Muscle of leg (tissue), 11 donors: Measurements from ENCODE around the gene OSBPL3. TPM values are rescaled to one million over a fixed set of nuclear protein-coding genes. Genes with fewer than 3 reads are reported as not detected.
A peak's percentile ranks its signal among the peaks of the same experiment; 100 is the strongest.
"Not testable (repeated sequence)": the region's sequence is repeated elsewhere in the genome, so short reads cannot be mapped to it uniquely, and the experiment has no call there.

Experiments
- DNase-seq: peaks from one replicate; pipeline ENCODE4 v3.0.0; 2013
- H3K27ac ChIP-seq: one replicate; pipeline ENCODE4 v1.5.1; 2013; ENCODE audit warnings: mild to moderate bottlenecking, low read length, control low read depth
- H3K27me3 ChIP-seq: one replicate; pipeline ENCODE4 v1.6.1; 2013; ENCODE audit warnings: low read length; ENCODE audit not compliant: control insufficient read depth, insufficient read depth
- H3K36me3 ChIP-seq: one replicate; pipeline ENCODE4 v1.6.1; 2013; ENCODE audit warnings: low read length; ENCODE audit not compliant: control insufficient read depth, insufficient read depth
- H3K4me1 ChIP-seq: one replicate; pipeline ENCODE4 v1.6.1; 2013; ENCODE audit warnings: low read length; ENCODE audit not compliant: control insufficient read depth, insufficient read depth
- H3K4me3 ChIP-seq: one replicate; pipeline ENCODE4 v1.5.1; 2013; ENCODE audit warnings: low read length, control low read depth
- H3K9me3 ChIP-seq: replicated peaks from 2 replicates; pipeline ENCODE4 v1.6.1; 2013; ENCODE audit warnings: low read depth, low read length; ENCODE audit not compliant: control insufficient read depth
- whole genome bisulfite sequencing: methylation state at CpG from one replicate; pipeline ENCODE4 v1.1.5; 2013; ENCODE audit warnings: missing lambda C conversion rate; ENCODE audit not compliant: insufficient coverage; 5-methylcytosine and 5-hydroxymethylcytosine counted together
- polyA plus RNA-seq, 8 donors: library from polyadenylated mRNA; unstranded; fragments of 120-200 nt; gene quantifications; one replicate each; pipeline versions ENCODE4 v1.2.1 to v1.2.3, GENCODE V29; 2013; ENCODE audit warnings: inconsistent platforms in 1 of 8, low replicate concordance in 1 of 8; ENCODE audit not compliant: insufficient read length in 8 of 8, insufficient read depth in 1 of 8
- total RNA-seq: library from RNA; stranded (reverse); fragments of 120-200 nt; gene quantifications from one replicate; pipeline ENCODE4 v1.2.4, GENCODE V29; 2013

Gene OSBPL3
- total and polyA plus RNA-seq, 9 donors = 2.4 to 5.1 (median 3.7) TPM

- H3K27ac ChIP-seq, H3K4me3 ChIP-seq, DNase-seq, H3K36me3 ChIP-seq, H3K9me3 ChIP-seq, H3K4me1 ChIP-seq, H3K27me3 ChIP-seq: not testable (repeated sequence)
- WGBS = 89% methylated on average over 21 of the region's 22 CpGs
Observed at GRCh38 chr7:24794751-24795406, 185.1 kb downstream of the OSBPL3 start.

GRCh38 chr7:24793982-24794648 is 185.9 kb downstream of the OSBPL3 start:
- no peaks in the 10 kb centered on the region for H3K36me3 ChIP-seq
- H3K4me3 ChIP-seq = no peak overlapping the region
- H3K4me1 ChIP-seq = no peaks in the 10 kb centered on the region
- H3K9me3 ChIP-seq = no peaks in the 10 kb centered on the region
- no peaks in the 10 kb centered on the region for H3K27me3 ChIP-seq
- WGBS = 75% methylated on average over 2 of the region's 9 CpGs
- H3K27ac ChIP-seq = no peak overlapping the region
- no peak for DNase-seq

GRCh38 chr7:24788961-24789576 is 190.9 kb downstream of the OSBPL3 start:
- Histone ChIP-seq H3K27ac (no peak overlapping the region), H3K4me1 (peaks cover 2% of the 10 kb centered on the region), H3K9me3 (no peaks in the 10 kb centered on the region), H3K36me3 (no peaks in the 10 kb centered on the region), H3K27me3 (no peaks in the 10 kb centered on the region), H3K4me3 (no peak overlapping the region)
- WGBS = 98% methylated on average over 6 of the region's 10 CpGs
- DNase-seq = no peak

- Histone ChIP-seq H3K4me1 (peaks cover 2% of the 10 kb centered on the region), H3K36me3 (no peaks in the 10 kb centered on the region), H3K4me3 (no peak overlapping the region), H3K27me3 (no peaks in the 10 kb centered on the region), H3K27ac (no peak overlapping the region), H3K9me3 (peaks cover 2% of the 10 kb centered on the region)
- no peak for DNase-seq
- WGBS = 97% methylated on average over 5 of the region's 9 CpGs
Observed at GRCh38 chr7:24788075-24788474, 191.9 kb downstream of the OSBPL3 start.

- WGBS = 62% methylated on average over 2 of the region's 5 CpGs
- Histone ChIP-seq H3K4me1 (peaks cover 2% of the 10 kb centered on the region), H3K27me3 (no peaks in the 10 kb centered on the region), H3K4me3 (no peak overlapping the region), H3K9me3 (peaks cover 3% of the 10 kb centered on the region), H3K36me3 (no peaks in the 10 kb centered on the region), H3K27ac (no peak overlapping the region)
- peak; percentile 57 for DNase-seq
Observed at GRCh38 chr7:24786941-24787340, 193.0 kb downstream of the OSBPL3 start.

- H3K4me3 ChIP-seq = no peak overlapping the region
- H3K9me3 ChIP-seq = peaks cover 3% of the 10 kb centered on the region
- WGBS = 92% methylated on average over 2 of the region's 4 CpGs
- no peaks in the 10 kb centered on the region for H3K27me3 ChIP-seq
- H3K36me3 ChIP-seq = no peaks in the 10 kb centered on the region
- H3K27ac ChIP-seq = no peak overlapping the region
- peaks cover 2% of the 10 kb centered on the region for H3K4me1 ChIP-seq
- DNase-seq = no peak
Observed at GRCh38 chr7:24786306-24786705, 193.7 kb downstream of the OSBPL3 start.

GRCh38 chr7:24784277-24784676 is 195.7 kb downstream of the OSBPL3 start:
- Histone ChIP-seq H3K9me3 (peaks cover 3% of the 10 kb centered on the region), H3K4me3 (no peak overlapping the region), H3K36me3 (no peaks in the 10 kb centered on the region), H3K4me1 (peaks cover 2% of the 10 kb centered on the region), H3K27me3 (no peaks in the 10 kb centered on the region), H3K27ac (no peak overlapping the region)
- DNase-seq = no peak
- 71% methylated on average over 2 of the region's 5 CpGs for WGBS

- Histone ChIP-seq H3K4me3 (no peak overlapping the region), H3K4me1 (peaks cover 2% of the 10 kb centered on the region), H3K9me3 (peaks cover 3% of the 10 kb centered on the region), H3K36me3 (no peaks in the 10 kb centered on the region), H3K27me3 (no peaks in the 10 kb centered on the region), H3K27ac (no peak overlapping the region)
- DNase-seq = no peak
- 80% methylated on average over 2 of the region's 2 CpGs for WGBS
Observed at GRCh38 chr7:24783698-24784097, 196.3 kb downstream of the OSBPL3 start.

GRCh38 chr7:24781106-24781505 is 198.9 kb downstream of the OSBPL3 start:
- Histone ChIP-seq H3K27me3 (no peaks in the 10 kb centered on the region), H3K4me1 (no peaks in the 10 kb centered on the region), H3K27ac (no peak overlapping the region), H3K9me3 (peaks cover 3% of the 10 kb centered on the region), H3K36me3 (no peaks in the 10 kb centered on the region), H3K4me3 (no peak overlapping the region)
- 67% methylated on average over 1 of the region's 4 CpGs for WGBS
- DNase-seq = peak; percentile 51

- no peaks in the 10 kb centered on the region for H3K4me1 ChIP-seq
- 100% methylated on average over 2 of the region's 2 CpGs for WGBS
- H3K36me3 ChIP-seq = no peaks in the 10 kb centered on the region
- DNase-seq = no peak
- H3K27ac ChIP-seq = no peak overlapping the region
- H3K27me3 ChIP-seq = no peaks in the 10 kb centered on the region
- H3K9me3 ChIP-seq = peaks cover 3% of the 10 kb centered on the region
- no peak overlapping the region for H3K4me3 ChIP-seq
Observed at GRCh38 chr7:24779283-24779655, 200.7 kb downstream of the OSBPL3 start.
